HepG2 (cell line): Measurements from ENCODE around the gene SBSN. TPM values are rescaled to one million over a fixed set of nuclear protein-coding genes. Genes with fewer than 3 reads are reported as not detected.

Source experiments
- AGO2 ChIP-seq: fragments of 200-400 bp; formaldehyde crosslinking; optimal IDR thresholded peaks from 2 replicates; pipeline ENCODE3; 2017; ENCODE audit warnings: mild to moderate bottlenecking, low read depth, low read length, moderate library complexity
- ETV5 ChIP-seq: IDR thresholded peaks from 2 replicates; pipeline ENCODE4 v1.6.1; 2018; ENCODE audit warnings: missing biosample characterization, missing genetic modification reagents, inconsistent platforms, borderline replicate concordance
- FOXA1 ChIP-seq, 2 experiments: fragments of 450-650 bp in 1 of 2; sonication (generic) in 1 of 2; formaldehyde crosslinking in 1 of 2; IDR thresholded peaks; 2 replicates each; pipeline versions ENCODE4 v1.4.0 to v1.6.1; 2016 to 2020; ENCODE audit warnings: missing genetic modification reagents in 1 of 2
- GLMP ChIP-seq: sonication (generic); formaldehyde crosslinking; IDR thresholded peaks from 2 replicates; pipeline ENCODE4 v1.9.0; 2021; ENCODE audit warnings: missing genetic modification reagents, mild to moderate bottlenecking, borderline replicate concordance
- PRDM15 ChIP-seq: sonication (generic); formaldehyde crosslinking; IDR thresholded peaks from 2 replicates; pipeline ENCODE4 v1.4.0; 2020; ENCODE audit warnings: missing genetic modification reagents
- RARA ChIP-seq: IDR thresholded peaks from 2 replicates; pipeline ENCODE4 v1.6.1; 2016; ENCODE audit warnings: missing genetic modification reagents, missing compliant biosample characterization
- RXRA ChIP-seq: sonication (generic); formaldehyde crosslinking; IDR thresholded peaks from 2 replicates; pipeline ENCODE4 v1.5.1; 2020; ENCODE audit warnings: missing genetic modification reagents
- RXRB ChIP-seq: IDR thresholded peaks from 2 replicates; pipeline ENCODE4 v1.6.1; 2016; ENCODE audit warnings: borderline replicate concordance, missing genetic modification reagents, missing compliant biosample characterization
- SALL1 ChIP-seq: sonication (generic); formaldehyde crosslinking; IDR thresholded peaks from 2 replicates; pipeline ENCODE4 v1.8.0; 2022; ENCODE audit warnings: mild to moderate bottlenecking, missing genetic modification reagents
- ZBTB33 ChIP-seq: sonication (generic); formaldehyde crosslinking; IDR thresholded peaks from 2 replicates; pipeline ENCODE4 v1.4.0; 2020; ENCODE audit warnings: missing genetic modification reagents
- ZFP91 ChIP-seq: sonication (generic); formaldehyde crosslinking; IDR thresholded peaks from 2 replicates; pipeline ENCODE4 v1.9.0; 2022; ENCODE audit warnings: missing genetic modification reagents, mild to moderate bottlenecking, borderline replicate concordance
- ZNF687 ChIP-seq: sonication (generic); formaldehyde crosslinking; IDR thresholded peaks from 2 replicates; pipeline ENCODE4 v1.5.1; 2020; ENCODE audit warnings: mild to moderate bottlenecking, missing genetic modification reagents, moderate library complexity
- polyA plus RNA-seq, 8 experiments: library from polyadenylated mRNA; depleted of rRNA in 3 of 8; stranded (reverse) in 7 of 8; unstranded in 1 of 8; fragments of >200 nt; fragmentation: Illumina TruSeq in 4 of 8; extraction: Trizol in 4 of 8; gene quantifications; 2 replicates each; pipeline versions ENCODE4 v1.2.1 to v1.2.3, GENCODE V29; 2011 to 2016; ENCODE audit warnings: low read depth in 4 of 8, missing spikeins in 1 of 8, mixed read lengths in 1 of 8; ENCODE audit not compliant: insufficient read depth in 1 of 8
- total RNA-seq, 5 experiments: library from RNA; depleted of rRNA; stranded (reverse); fragments of >200 nt; fragmentation: Illumina TruSeq; extraction: Trizol; gene quantifications; 2 replicates each; pipeline ENCODE4 v1.2.3, GENCODE V29; 2016; ENCODE audit warnings: low read depth in 1 of 5

Gene SBSN
- total and polyA plus RNA-seq, 2 of the 13 experiments (the other 11 are each of a cell fraction or from before 2014, with no cell fraction given), result not detected

- peak; percentile 68 for TF ChIP-seq ZNF687 (CRISPR knock-in tag)
- no peak for TF ChIP-seq GLMP (CRISPR knock-in tag)
- peak; percentile 38; the same call in 1 of the 2 replicates for TF ChIP-seq ZBTB33
- peak; percentile 13 for TF ChIP-seq AGO2
- TF ChIP-seq ETV5 (CRISPR knock-in tag), result peak; percentile 34; the same call in 1 of the 2 replicates
- peak; percentile 51; the same call in 1 of the 2 replicates for TF ChIP-seq RXRA (CRISPR knock-in tag)
- 0 out of 2 replicates have a peak, but pooled peaks have one; percentile 23 for TF ChIP-seq ZFP91 (CRISPR knock-in tag)
- TF ChIP-seq RXRB, result peak; percentile 47; the same call in 1 of the 2 replicates
- no peak for TF ChIP-seq FOXA1 (IDR thresholded peaks at IDR 0.05)
- TF ChIP-seq FOXA1 (CRISPR knock-in tag; IDR thresholded peaks at IDR 0.05), result peak; percentile 29; the same call in 1 of the 2 replicates
- peak; percentile 19; the same call in 1 of the 2 replicates for TF ChIP-seq PRDM15 (CRISPR knock-in tag)
- TF ChIP-seq SALL1, result peak; percentile 39; the same call in 1 of the 2 replicates
- TF ChIP-seq RARA (CRISPR knock-in tag), result peak; percentile 40
Measured at GRCh38 chr19:35533822-35534392, 5.8 kb upstream of the SBSN start (continued).
